Omental fat pad (tissue), 4 donors: ENCODE results near the gene TRPM7. TPM values are rescaled to one million over a fixed set of nuclear protein-coding genes. Genes with fewer than 3 reads are reported as not detected.
"Not testable (repeated sequence)": the region's sequence is repeated elsewhere in the genome, so short reads cannot be mapped to it uniquely, and the experiment has no call there.

Experiments used
- ATAC-seq: fragments of 150-250 bp; one replicate; pipeline ENCODE4 v1.9.1; 2016; ENCODE audit warnings: mild to moderate bottlenecking, moderate library complexity; ENCODE audit not compliant: low FRiP score
- DNase-seq: peaks from one replicate; pipeline ENCODE4 v3.0.0-alpha.2; 2019; ENCODE audit warnings: low spot score
- total RNA-seq, 4 donors: library from RNA; depleted of rRNA; stranded (reverse); fragments of >200 nt; gene quantifications; one replicate each; pipeline ENCODE4 v1.1.0, GENCODE V29; 2016
- TF ChIP-seq, protein P1 (sequence below), 3 donors: fragments of 450-650 bp; IDR thresholded peaks; one replicate each; pipeline ENCODE4 v1.5.1; 2016 to 2017; ENCODE audit warnings: antibody characterized with exemption in 3 of 3, mild to moderate bottlenecking in 3 of 3, moderate library complexity in 2 of 3

TRPM7 gene
- total RNA-seq, 4 donors from 2014 or later: 55.5 to 63.6 (median 60.5) TPM

DNA sequence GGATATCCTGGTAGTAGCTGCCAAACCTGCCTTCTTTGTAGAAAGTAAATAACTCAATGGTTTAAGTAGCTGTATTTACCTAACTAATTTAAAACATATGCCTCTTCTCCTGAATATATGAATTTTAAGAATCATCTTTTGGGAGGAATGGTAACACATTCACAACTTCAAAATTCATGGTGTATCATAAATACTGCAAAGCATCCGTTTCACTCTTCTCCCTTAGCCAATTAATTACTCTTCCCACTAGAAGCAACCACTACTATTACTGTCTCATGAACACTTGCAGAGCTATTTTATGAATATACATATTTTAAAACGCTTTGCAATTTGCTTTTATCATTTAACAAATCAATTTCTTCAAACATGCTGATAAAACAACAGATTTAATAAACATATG is 81.1 kb downstream of the TRPM7 start:
- TF ChIP-seq, protein P1, sequence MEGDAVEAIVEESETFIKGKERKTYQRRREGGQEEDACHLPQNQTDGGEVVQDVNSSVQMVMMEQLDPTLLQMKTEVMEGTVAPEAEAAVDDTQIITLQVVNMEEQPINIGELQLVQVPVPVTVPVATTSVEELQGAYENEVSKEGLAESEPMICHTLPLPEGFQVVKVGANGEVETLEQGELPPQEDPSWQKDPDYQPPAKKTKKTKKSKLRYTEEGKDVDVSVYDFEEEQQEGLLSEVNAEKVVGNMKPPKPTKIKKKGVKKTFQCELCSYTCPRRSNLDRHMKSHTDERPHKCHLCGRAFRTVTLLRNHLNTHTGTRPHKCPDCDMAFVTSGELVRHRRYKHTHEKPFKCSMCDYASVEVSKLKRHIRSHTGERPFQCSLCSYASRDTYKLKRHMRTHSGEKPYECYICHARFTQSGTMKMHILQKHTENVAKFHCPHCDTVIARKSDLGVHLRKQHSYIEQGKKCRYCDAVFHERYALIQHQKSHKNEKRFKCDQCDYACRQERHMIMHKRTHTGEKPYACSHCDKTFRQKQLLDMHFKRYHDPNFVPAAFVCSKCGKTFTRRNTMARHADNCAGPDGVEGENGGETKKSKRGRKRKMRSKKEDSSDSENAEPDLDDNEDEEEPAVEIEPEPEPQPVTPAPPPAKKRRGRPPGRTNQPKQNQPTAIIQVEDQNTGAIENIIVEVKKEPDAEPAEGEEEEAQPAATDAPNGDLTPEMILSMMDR (IDR thresholded peaks at IDR 0.05): no peak
- ATAC-seq: no peak
- no peak for DNase-seq

DNA sequence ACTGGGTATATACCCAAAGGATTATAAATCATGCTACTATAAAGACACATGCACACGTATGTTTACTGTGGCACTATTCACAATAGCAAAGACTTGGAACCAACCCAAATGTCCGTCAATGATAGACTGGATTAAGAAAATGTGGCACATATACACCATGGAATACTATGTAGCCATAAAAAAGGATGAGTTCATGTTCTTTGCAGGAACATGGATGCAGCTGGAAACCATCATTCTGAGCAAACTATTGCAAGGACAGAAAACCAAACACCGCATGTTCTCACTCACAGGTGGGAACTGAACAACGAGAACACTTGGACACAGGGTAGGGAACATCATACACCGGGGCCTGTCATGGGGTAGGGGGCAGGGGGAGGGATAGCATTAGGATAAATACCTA is 84.6 kb downstream of the TRPM7 start:
- not testable (repeated sequence) for ATAC-seq, DNase-seq

DNA sequence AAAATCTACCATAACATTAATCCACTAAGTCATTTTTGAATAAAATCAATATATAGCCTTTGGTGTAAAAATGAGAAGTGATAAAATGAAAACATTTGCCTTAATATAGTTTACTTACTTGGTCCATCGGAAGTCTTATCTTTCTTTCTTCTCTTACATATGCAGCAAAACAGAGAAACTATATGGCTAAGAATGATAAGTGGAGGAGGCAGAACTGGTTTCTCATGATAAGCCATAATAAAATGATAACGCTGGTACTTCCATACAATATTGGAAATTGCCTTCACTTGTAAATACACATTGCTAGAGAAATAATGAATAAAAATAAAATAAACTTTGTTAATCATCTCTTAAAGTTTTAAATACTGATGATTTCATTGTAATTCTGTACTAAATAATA is 92.3 kb downstream of the TRPM7 start:
- DNase-seq (no peak), ATAC-seq (no peak)
- TF ChIP-seq, protein P1 (IDR thresholded peaks at IDR 0.05): no peak

DNA sequence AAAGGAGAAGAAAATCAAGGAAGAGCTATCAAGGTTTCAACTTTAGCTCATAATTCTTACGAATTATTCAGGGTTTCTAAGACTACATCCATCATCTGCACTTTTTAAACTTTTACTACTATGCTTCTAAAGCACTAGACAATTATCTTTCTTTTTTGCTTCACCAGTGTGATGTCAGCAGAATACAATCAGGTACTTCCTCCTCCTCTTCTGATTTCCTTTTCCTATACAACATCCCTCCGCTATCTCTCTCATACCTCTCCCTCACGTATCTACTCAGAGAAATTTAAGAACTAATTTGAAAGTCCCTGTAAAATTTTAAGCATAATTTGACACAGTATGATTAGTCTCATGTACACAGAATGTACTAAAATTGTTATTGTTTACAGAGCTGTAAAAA is 92.8 kb downstream of the TRPM7 start:
- TF ChIP-seq, protein P1 (IDR thresholded peaks at IDR 0.05): no peak
- ATAC-seq (no peak), DNase-seq (no peak)

DNA sequence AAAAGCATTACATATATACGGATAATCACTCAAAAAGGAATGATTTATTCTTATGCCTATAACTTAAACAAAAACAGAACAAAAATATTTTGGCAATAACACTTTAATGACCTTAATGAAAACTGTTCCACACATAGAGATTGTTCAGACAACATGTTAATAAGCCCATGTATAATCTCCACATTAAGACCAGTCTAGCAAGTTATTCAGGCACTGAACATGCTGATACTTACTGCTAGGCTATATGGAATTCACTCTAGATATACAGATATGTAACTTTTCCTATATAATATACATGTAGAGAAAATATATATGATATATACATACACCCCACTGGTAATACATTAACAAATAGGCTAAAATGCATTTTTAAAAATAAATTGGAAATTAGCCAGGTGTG is 96.3 kb downstream of the TRPM7 start:
- no peak for ATAC-seq
- TF ChIP-seq, protein P1 (IDR thresholded peaks at IDR 0.05): no peak

DNA sequence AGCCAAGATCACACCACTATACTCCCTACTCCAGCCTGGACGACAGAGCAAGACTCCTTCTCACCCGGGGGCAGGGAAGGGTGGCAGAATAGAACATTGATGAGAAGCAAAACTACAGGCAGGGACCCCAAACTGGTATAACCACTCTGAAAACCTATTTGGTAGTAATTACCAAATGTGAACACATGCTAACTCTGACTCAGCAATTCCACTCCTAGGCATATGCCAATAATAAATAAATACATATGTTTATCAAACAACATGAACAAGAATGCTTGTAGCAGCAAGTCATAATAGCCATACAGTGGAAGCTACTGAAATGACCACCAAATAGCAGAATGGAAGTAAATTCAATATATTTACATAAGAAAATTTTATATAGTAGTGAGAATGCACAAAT is 109.1 kb downstream of the TRPM7 start:
- DNase-seq (no peak), ATAC-seq (no peak)
- TF ChIP-seq, protein P1 (IDR thresholded peaks at IDR 0.05): no peak

More for the DNA sequence above, 96.3 kb downstream of the TRPM7 start:
- DNase-seq: no peak

DNA sequence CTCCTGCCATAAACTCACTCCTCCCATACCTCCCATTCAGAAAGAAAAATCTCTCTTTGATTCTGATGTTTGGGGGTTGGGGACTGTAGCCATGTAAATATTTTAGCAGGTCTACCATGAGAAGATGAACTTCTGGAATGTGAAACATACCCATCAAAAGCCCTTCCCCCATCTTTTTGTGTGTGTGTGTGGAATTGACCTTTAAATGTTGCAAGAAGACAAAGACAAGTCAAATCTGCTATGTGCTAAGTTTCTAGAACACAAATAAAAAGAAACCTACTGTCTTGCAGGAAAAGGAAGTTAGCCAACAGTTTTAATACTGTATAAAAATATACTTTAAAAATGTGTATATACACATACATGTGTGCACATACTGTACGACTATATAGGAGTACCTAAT is 110.4 kb downstream of the TRPM7 start:
- ATAC-seq: no peak
- TF ChIP-seq, protein P1 (IDR thresholded peaks at IDR 0.05): no peak

DNA sequence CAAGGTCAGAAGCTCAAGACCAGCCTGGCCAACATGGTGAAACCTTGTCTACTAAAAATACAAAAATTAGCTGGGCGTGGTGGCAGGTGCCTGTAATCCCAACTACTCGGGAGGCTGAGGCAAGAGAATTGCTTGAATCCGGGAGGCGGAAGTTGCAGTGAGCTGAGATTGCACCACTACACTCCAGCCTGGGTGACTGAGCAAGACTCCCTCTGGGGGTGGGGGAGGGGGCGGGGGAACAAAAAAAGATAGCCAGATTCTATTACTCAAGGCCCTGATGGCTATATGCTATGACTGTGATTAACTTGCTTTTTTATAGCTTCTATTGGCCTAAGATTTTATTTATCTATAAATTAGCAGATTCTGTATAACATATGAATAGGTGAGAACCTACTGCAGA is 112.8 kb downstream of the TRPM7 start:
- DNase-seq, ATAC-seq: not testable (repeated sequence)

More for the DNA sequence above, 110.4 kb downstream of the TRPM7 start:
- no peak for DNase-seq
